Putamen (tissue), 1 donor: ENCODE data around the gene COASY.

ENCODE experiments used
- DNase-seq: peaks from one replicate; pipeline ENCODE4 v3.0.0-alpha.2; 2016; ENCODE audit warnings: low spot score

The COASY gene

GRCh38 chr17:42613699-42614295, 51.8 kb downstream of the COASY start:
- DNase-seq: no peak
